Measurements from ENCODE around the gene SYAP1.
A peak's percentile ranks its signal among the peaks of the same experiment; 100 is the strongest.

SYAP1 gene

DNA sequence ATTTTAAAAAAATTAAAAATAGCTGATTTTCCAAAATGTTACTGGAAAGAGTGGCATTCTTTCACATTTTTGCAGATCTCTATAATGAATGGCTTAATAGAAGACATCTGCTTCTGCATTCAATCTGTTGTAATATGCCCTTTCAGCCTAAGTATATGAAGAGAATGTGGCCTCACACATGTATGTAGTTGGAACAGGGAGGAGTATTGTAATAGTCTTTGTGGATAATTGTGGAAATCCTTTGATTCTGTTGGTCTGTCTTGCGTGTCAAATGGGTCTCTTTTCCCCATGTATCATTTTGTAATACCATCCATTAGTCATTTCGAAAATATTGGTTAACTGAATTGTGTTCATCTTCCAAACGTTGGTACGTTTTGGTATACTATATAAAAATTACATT lies 78.4 kb downstream of the SYAP1 start:
- DNase-seq (ENCODE audit: low read depth): no peak
- H3K4me3 ChIP-seq (ENCODE audit: control insufficient read depth, low read depth, low read length): no peak overlapping the region
- TF ChIP-seq, protein P1, sequence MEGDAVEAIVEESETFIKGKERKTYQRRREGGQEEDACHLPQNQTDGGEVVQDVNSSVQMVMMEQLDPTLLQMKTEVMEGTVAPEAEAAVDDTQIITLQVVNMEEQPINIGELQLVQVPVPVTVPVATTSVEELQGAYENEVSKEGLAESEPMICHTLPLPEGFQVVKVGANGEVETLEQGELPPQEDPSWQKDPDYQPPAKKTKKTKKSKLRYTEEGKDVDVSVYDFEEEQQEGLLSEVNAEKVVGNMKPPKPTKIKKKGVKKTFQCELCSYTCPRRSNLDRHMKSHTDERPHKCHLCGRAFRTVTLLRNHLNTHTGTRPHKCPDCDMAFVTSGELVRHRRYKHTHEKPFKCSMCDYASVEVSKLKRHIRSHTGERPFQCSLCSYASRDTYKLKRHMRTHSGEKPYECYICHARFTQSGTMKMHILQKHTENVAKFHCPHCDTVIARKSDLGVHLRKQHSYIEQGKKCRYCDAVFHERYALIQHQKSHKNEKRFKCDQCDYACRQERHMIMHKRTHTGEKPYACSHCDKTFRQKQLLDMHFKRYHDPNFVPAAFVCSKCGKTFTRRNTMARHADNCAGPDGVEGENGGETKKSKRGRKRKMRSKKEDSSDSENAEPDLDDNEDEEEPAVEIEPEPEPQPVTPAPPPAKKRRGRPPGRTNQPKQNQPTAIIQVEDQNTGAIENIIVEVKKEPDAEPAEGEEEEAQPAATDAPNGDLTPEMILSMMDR (IDR thresholded peaks at IDR 0.05; ENCODE audit: control insufficient read depth, insufficient read depth, low read depth, low read length, missing control alignments): no peak

- DNase-seq (ENCODE audit: low read depth): no peak
- no peak overlapping the region for H3K4me3 ChIP-seq (ENCODE audit: control insufficient read depth, low read depth, low read length)
- TF ChIP-seq, protein P1 (IDR thresholded peaks at IDR 0.05; ENCODE audit: control insufficient read depth, insufficient read depth, low read depth, low read length, missing control alignments): no peak
Observed at GRCh38 chrX:16804923-16805464, 85.6 kb downstream of the SYAP1 start.

GRCh38 chrX:16807548-16807947 lies 88.1 kb downstream of the SYAP1 start:
- no peak overlapping the region for H3K4me3 ChIP-seq (ENCODE audit: control insufficient read depth, low read depth, low read length)
- DNase-seq (ENCODE audit: low read depth): no peak
- TF ChIP-seq, protein P1 (IDR thresholded peaks at IDR 0.05; ENCODE audit: control insufficient read depth, insufficient read depth, low read depth, low read length, missing control alignments): peak; percentile 58

DNA sequence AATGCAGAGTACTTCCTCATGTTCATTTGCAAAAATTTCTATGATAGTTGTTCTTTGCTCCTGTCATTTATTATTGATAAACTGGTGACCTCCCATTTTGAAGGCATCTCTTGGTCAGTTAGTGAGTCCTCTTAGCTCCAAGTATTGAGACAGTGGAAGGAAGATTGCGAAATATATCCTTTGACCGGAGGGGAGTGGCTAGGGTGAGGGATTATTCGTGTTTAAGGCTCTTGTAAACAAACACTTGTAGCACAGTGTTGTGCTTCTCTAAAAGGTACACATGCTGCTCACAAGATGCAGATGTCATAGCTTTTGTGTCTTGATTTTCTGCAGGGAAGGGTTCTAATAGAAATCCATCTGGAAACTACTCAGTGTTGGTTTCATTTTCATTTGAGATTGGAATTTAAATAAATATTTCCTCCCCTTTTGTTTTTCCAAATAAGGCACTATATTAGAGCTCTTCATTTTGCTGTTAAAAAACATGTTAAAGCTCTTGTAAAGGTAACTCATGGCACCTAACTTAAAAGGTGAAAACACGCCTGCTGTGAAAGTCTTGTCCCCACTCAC lies 88.6 kb downstream of the SYAP1 start:
- DNase-seq (ENCODE audit: low read depth): no peak
- peak overlapping the region; percentile 21 for H3K4me3 ChIP-seq (ENCODE audit: control insufficient read depth, low read depth, low read length)
- TF ChIP-seq, protein P1 (IDR thresholded peaks at IDR 0.05; ENCODE audit: control insufficient read depth, insufficient read depth, low read depth, low read length, missing control alignments): no peak

DNA sequence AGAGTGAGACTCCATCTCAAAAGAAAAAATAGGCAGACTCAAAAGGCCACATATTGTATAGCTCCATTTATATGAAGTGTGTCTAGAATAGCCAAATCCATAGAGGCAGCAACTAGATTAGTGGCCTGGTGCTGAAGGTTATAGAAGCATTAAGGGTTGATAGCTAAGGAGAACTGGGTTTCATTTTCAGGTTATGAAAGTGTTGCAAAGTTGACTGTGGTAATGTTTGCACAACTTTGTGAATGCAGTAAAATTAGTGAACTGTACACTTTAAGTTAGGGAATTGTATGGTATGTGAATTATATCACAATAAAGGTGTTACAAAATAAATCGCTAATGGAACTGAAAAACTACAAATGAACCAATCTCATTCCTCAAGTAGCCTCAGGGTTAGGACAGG lies 95.2 kb downstream of the SYAP1 start:
- no peak overlapping the region for H3K4me3 ChIP-seq (ENCODE audit: control insufficient read depth, low read depth, low read length)
- TF ChIP-seq, protein P1 (IDR thresholded peaks at IDR 0.05; ENCODE audit: control insufficient read depth, insufficient read depth, low read depth, low read length, missing control alignments): no peak
- no peak for DNase-seq (ENCODE audit: low read depth)

Measured in AG09309 (cell line).